Fibroblast of lung (primary cell): ENCODE measurements around the gene DPM1.

ENCODE experiments used
- EZH2 ChIP-seq: IDR thresholded peaks from 2 replicates; pipeline ENCODE4 v1.5.1; 2012; ENCODE audit warnings: low read length, control low read depth, mild to moderate bottlenecking; ENCODE audit errors: missing control alignments
- TF ChIP-seq, protein P1 (sequence below), 2 donors: IDR thresholded peaks in 1 of 2; conservative IDR thresholded peaks in 1 of 2; 1 replicate in 1 of 2; 2 replicates in 1 of 2; pipeline ENCODE4 v1.5.1; 2011 to 2012; ENCODE audit warnings: low read length in 2 of 2, control low read depth in 1 of 2, inconsistent platforms in 1 of 2, low read depth in 1 of 2, mild to moderate bottlenecking in 1 of 2

DNA sequence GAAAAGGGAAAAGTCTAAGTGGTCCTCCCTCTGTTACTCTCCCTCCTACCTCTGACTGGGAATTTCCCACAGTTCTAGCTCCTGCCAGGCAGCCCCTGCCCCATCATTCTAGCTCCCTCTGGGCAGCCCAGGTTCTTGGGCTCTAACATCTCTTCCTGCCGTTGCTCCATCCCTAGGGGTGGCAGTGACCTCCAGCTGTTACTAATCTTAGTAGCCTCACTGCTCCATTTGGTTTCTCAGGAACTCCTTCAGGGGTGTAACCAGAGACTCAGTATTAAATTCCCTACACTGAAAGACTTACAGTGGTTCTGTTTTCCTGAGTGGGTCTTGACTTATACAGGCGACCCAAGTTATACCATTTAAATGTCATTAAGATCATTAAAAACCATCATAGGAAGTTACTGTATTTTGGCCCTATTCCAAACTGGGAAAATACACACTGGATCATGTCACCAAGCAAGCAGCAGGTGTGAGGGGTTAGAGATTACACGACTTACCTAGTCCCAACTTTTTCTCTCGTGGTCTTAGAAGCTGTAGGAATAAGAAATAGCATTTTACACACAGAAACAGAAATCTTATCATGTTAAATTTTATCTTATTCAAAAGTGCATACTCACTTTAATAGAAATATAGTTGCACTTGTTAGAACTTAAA, 10.1 kb downstream of the DPM1 start:
- TF ChIP-seq, protein P1, sequence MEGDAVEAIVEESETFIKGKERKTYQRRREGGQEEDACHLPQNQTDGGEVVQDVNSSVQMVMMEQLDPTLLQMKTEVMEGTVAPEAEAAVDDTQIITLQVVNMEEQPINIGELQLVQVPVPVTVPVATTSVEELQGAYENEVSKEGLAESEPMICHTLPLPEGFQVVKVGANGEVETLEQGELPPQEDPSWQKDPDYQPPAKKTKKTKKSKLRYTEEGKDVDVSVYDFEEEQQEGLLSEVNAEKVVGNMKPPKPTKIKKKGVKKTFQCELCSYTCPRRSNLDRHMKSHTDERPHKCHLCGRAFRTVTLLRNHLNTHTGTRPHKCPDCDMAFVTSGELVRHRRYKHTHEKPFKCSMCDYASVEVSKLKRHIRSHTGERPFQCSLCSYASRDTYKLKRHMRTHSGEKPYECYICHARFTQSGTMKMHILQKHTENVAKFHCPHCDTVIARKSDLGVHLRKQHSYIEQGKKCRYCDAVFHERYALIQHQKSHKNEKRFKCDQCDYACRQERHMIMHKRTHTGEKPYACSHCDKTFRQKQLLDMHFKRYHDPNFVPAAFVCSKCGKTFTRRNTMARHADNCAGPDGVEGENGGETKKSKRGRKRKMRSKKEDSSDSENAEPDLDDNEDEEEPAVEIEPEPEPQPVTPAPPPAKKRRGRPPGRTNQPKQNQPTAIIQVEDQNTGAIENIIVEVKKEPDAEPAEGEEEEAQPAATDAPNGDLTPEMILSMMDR (conservative IDR thresholded peaks at IDR 0.05 in 1 of 2, IDR thresholded peaks at IDR 0.05 in 1 of 2; ENCODE audit: low read depth in 1 of 2, low read length in 2 of 2): no peak
- no peak for TF ChIP-seq EZH2
